HepG2 (cell line): ENCODE results near the gene DLST. TPM values are rescaled to one million over a fixed set of nuclear protein-coding genes. Genes with fewer than 3 reads are reported as not detected.

Source experiments
- ATAC-seq: fragments of 200-7000 bp; cut with Tn5 transposase; 3 replicates; pipeline ENCODE4 v1.9.1; 2020; ENCODE audit warnings: mild to moderate bottlenecking, moderate library complexity
- BruUV-seq: library from RNA; stranded (reverse); fragments of 400-500 nt; replicated peaks from 2 replicates; lab custom pipeline; 2021; lab: Mats Ljungman, UMichigan
- CTCF ChIA-PET: fragments of 300-600 bp; formaldehyde crosslinking; extraction: SDS; loops from one replicate; lab custom pipeline; 2021; ENCODE audit warnings: low total read pairs, inconsistent platforms, low intra/inter-chr PET ratio; lab: Yijun Ruan, JAX
- POLR2A ChIA-PET: fragments of 350-600 bp; sonication (Branson Sonifier 250); formaldehyde crosslinking; loops from one replicate; lab custom pipeline; 2020; ENCODE audit warnings: antibody characterized with exemption, inconsistent platforms; lab: Yijun Ruan, JAX
- DNase-seq: peaks from one replicate; pipeline ENCODE4 v3.0.0-alpha.2; 2015; ENCODE audit warnings: low spot score
- FAIRE-seq: peaks from 3 replicates; lab custom pipeline; 2011; peaks lifted over from hg19 to GRCh38; lab: Jason Lieb, UNC
- H2AFZ ChIP-seq: one replicate; pipeline ENCODE4 v1.6.1; 2011; ENCODE audit warnings: low read length, inconsistent platforms
- H3K27ac ChIP-seq: fragments of 300-600 bp; 3 replicates; pipeline ENCODE4 v1.8.0; 2011; ENCODE audit warnings: mixed run types, mild to moderate bottlenecking, mixed read lengths, low read length, inconsistent platforms; ENCODE audit not compliant: insufficient read depth; ENCODE audit errors: extremely low read length
- H3K27me3 ChIP-seq, 2 experiments: fragments of 200-600 bp in 1 of 2; 2 replicates in 1 of 2; 3 replicates in 1 of 2; pipeline versions ENCODE4 v1.6.0 to v1.8.0; 2011; ENCODE audit warnings: low read length in 2 of 2, mild to moderate bottlenecking in 2 of 2, moderate library complexity in 2 of 2, inconsistent platforms in 1 of 2; ENCODE audit not compliant: insufficient read depth in 2 of 2, control insufficient read depth in 1 of 2
- H3K36me3 ChIP-seq, 2 experiments: fragments of 200-600 bp in 1 of 2; replicated peaks in 1 of 2; 2 replicates in 1 of 2; 3 replicates in 1 of 2; pipeline versions ENCODE4 v1.5.1 to v1.8.0; 2011; ENCODE audit warnings: low read length in 2 of 2, inconsistent platforms in 1 of 2; ENCODE audit not compliant: insufficient read depth in 2 of 2, control insufficient read depth in 1 of 2
- H3K4me1 ChIP-seq: 2 replicates; pipeline ENCODE4 v1.5.1; 2012; ENCODE audit warnings: low read length, inconsistent platforms; ENCODE audit not compliant: insufficient read depth
- H3K4me2 ChIP-seq: 2 replicates; pipeline ENCODE4 v1.6.0; 2011; ENCODE audit warnings: low read depth, low read length, inconsistent platforms
- H3K4me3 ChIP-seq, 3 experiments: fragments of 200-600 bp in 1 of 3; sonication (generic), shearing (Covaris generic) in 1 of 3; replicated peaks in 1 of 3; 2 replicates each; pipeline ENCODE4 v1.5.1; 2011 to 2016; ENCODE audit warnings: low read length in 3 of 3, inconsistent platforms in 2 of 3, low read depth in 2 of 3, mild to moderate bottlenecking in 2 of 3, control low read depth in 1 of 3, mixed read lengths in 1 of 3; ENCODE audit not compliant: insufficient read depth in 1 of 3
- H3K79me2 ChIP-seq: one replicate; pipeline ENCODE4 v1.6.1; 2011; ENCODE audit warnings: low read length, inconsistent platforms; ENCODE audit not compliant: insufficient read depth
- H3K9ac ChIP-seq: 2 replicates; pipeline ENCODE4 v1.6.0; 2011; ENCODE audit warnings: mild to moderate bottlenecking, low read depth, low read length, inconsistent platforms; ENCODE audit not compliant: insufficient read depth
- H3K9me3 ChIP-seq: 2 replicates; pipeline ENCODE4 v1.5.1; 2012; ENCODE audit warnings: mild to moderate bottlenecking, low read length
- H4K20me1 ChIP-seq: 2 replicates; pipeline ENCODE4 v1.6.0; 2011; ENCODE audit warnings: inconsistent platforms, mild to moderate bottlenecking, low read length, moderate library complexity; ENCODE audit not compliant: insufficient read depth
- CC2D1A ChIP-seq: sonication (generic); formaldehyde crosslinking; IDR thresholded peaks from 2 replicates; pipeline ENCODE4 v1.8.1; 2023; ENCODE audit warnings: mild to moderate bottlenecking, missing genetic modification reagents
- CEBPB ChIP-seq: IDR thresholded peaks from 2 replicates; pipeline ENCODE4 v1.6.1; 2011; ENCODE audit warnings: low read depth, low read length, improper control_type of control experiment, borderline replicate concordance
- GABPB1 ChIP-seq: IDR thresholded peaks from 2 replicates; pipeline ENCODE4 v1.6.1; 2016; ENCODE audit warnings: mild to moderate bottlenecking, missing genetic modification reagents, moderate library complexity, missing compliant biosample characterization
- HNRNPUL1 ChIP-seq: fragments of 200-400 bp; formaldehyde crosslinking; IDR thresholded peaks from 2 replicates; pipeline ENCODE4 v1.6.1; 2017; ENCODE audit warnings: low read depth, mild to moderate bottlenecking, low read length, moderate library complexity
- PHF5A ChIP-seq: IDR thresholded peaks from one replicate; pipeline ENCODE4 v1.6.1; 2018; ENCODE audit warnings: low read depth, missing genetic modification reagents; ENCODE audit not compliant: unreplicated experiment
- RBM22 ChIP-seq: fragments of 200-400 bp; formaldehyde crosslinking; optimal IDR thresholded peaks from 2 replicates; pipeline ENCODE3; 2017; ENCODE audit warnings: mild to moderate bottlenecking, low read length, moderate library complexity
- RERE ChIP-seq: IDR thresholded peaks from 2 replicates; pipeline ENCODE4 v1.6.1; 2016; ENCODE audit warnings: low read depth, missing genetic modification reagents, missing compliant biosample characterization
- ZMYM2 ChIP-seq: sonication (generic); formaldehyde crosslinking; IDR thresholded peaks from 2 replicates; pipeline ENCODE4 v1.8.0; 2022; ENCODE audit warnings: mild to moderate bottlenecking, missing genetic modification reagents
- ZNF160 ChIP-seq: sonication (generic); formaldehyde crosslinking; IDR thresholded peaks from 2 replicates; pipeline ENCODE4 v1.8.0; 2022; ENCODE audit warnings: mild to moderate bottlenecking, inconsistent platforms, missing genetic modification reagents
- ZNF460 ChIP-seq: sonication (generic); formaldehyde crosslinking; IDR thresholded peaks from 2 replicates; pipeline ENCODE4 v1.5.1; 2020; ENCODE audit warnings: missing genetic modification reagents, mild to moderate bottlenecking, borderline replicate concordance
- ZNF512B ChIP-seq: sonication (generic); formaldehyde crosslinking; IDR thresholded peaks from 2 replicates; pipeline ENCODE4 v1.5.1; 2020; ENCODE audit warnings: missing genetic modification reagents, mild to moderate bottlenecking, borderline replicate concordance
- WGBS: methylation state at CpG from one replicate; pipeline ENCODE4 v1.1.6; 2017; ENCODE audit warnings: low lambda C conversion rate; 5-methylcytosine and 5-hydroxymethylcytosine counted together
- in situ Hi-C: cut with HindIII; loops from 2 replicates; pipeline ENCODE4 v1.10.0; 2017; ENCODE audit warnings: low pct_unique_long_range_greater_than_20kb; ENCODE audit not compliant: extremely low pct_ligation_motif_present
- intact Hi-C: fragments of 100-400 bp; cut with micrococcal nuclease; formaldehyde crosslinking; loops from one replicate; pipeline ENCODE4 v1.10.0; 2022; ENCODE audit not compliant: unreplicated experiment
- polyA plus RNA-seq, 8 experiments: library from polyadenylated mRNA; depleted of rRNA in 3 of 8; stranded (reverse) in 7 of 8; unstranded in 1 of 8; fragments of >200 nt; fragmentation: Illumina TruSeq in 4 of 8; extraction: Trizol in 4 of 8; gene quantifications; 2 replicates each; pipeline versions ENCODE4 v1.2.1 to v1.2.3, GENCODE V29; 2011 to 2016; ENCODE audit warnings: low read depth in 4 of 8, missing spikeins in 1 of 8, mixed read lengths in 1 of 8; ENCODE audit not compliant: insufficient read depth in 1 of 8
- total RNA-seq, 5 experiments: library from RNA; depleted of rRNA; stranded (reverse); fragments of >200 nt; fragmentation: Illumina TruSeq; extraction: Trizol; gene quantifications; 2 replicates each; pipeline ENCODE4 v1.2.3, GENCODE V29; 2016; ENCODE audit warnings: low read depth in 1 of 5

DLST gene
- total and polyA plus RNA-seq, 2 of the 13 experiments (the other 11 are each of a cell fraction or from before 2014, with no cell fraction given), result 56.5 to 94.3 TPM

GRCh38 chr14:74936151-74936550 lies 54.4 kb downstream of the DLST start (continued):
- no peak for TF ChIP-seq RERE
- TF ChIP-seq HNRNPUL1, result no peak
- TF ChIP-seq RBM22, result no peak
- TF ChIP-seq GABPB1 (CRISPR knock-in tag), result no peak
- no peak for TF ChIP-seq CEBPB

- POLR2A ChIA-PET, result interaction anchor here (1.7 to 2.4 kb wide), 2 partner anchors 9 to 14 kb away, joined by 9 read pairs; partner anchors contain the start of gene RPS6KL1
- in situ Hi-C loops, result no loop called here
These were observed 55.0 kb downstream of the DLST start for GRCh38 chr14:74936731-74937130.

More at GRCh38 chr14:74936731-74937130, 55.0 kb downstream of the DLST start:
- H3K4me2 ChIP-seq, result peak overlapping the region; percentile 12; the same call in 1 of the 2 replicates
- no peaks in the 10 kb centered on the region; a peak in 1 of 5 replicates for H3K27me3 ChIP-seq
- H3K9me3 ChIP-seq, result no peaks in the 10 kb centered on the region
- DNase-seq (no peak), FAIRE-seq (no peak), ATAC-seq (no peak)
- no peak overlapping the region for H2AFZ ChIP-seq
- H3K36me3 ChIP-seq, result peaks cover 2 to 7% of the 10 kb centered on the region in 2 experiments; a peak in 2 of 5 replicates
- CTCF ChIA-PET, result no interaction called here
- H3K27ac ChIP-seq, result no peak overlapping the region
- intact Hi-C loops, result no loop called here
- H4K20me1 ChIP-seq, result no peaks in the 10 kb centered on the region
- peaks cover 47% of the 10 kb centered on the region for H3K4me1 ChIP-seq
- 30% methylated on average over 8 of the region's 8 CpGs for WGBS
- TF ChIP-seq ZMYM2, result no peak
- no peak for TF ChIP-seq CC2D1A (CRISPR knock-in tag)
- TF ChIP-seq ZNF512B, result no peak
- no peak for TF ChIP-seq PHF5A
- TF ChIP-seq ZNF160, result no peak
- no peak for TF ChIP-seq ZNF460
- H3K79me2 ChIP-seq, result no peaks in the 10 kb centered on the region
- H3K9ac ChIP-seq, result no peak overlapping the region
- H3K4me3 ChIP-seq, result no peak overlapping the region
- BruUV-seq, result no TSS peak
